DOHH2 (cell line): ENCODE results near the gene COL1A1.
A peak's percentile ranks its signal among the peaks of the same experiment; 100 is the strongest.

Source experiments
- H3F3A ChIP-seq: fragments of 200-600 bp; sonication (generic), shearing (Covaris generic); 2 replicates; pipeline ENCODE4 v1.6.0; 2016; ENCODE audit warnings: antibody characterized with exemption, mild to moderate bottlenecking; ENCODE audit not compliant: control insufficient read depth, insufficient read depth
- H3K27ac ChIP-seq: fragments of 200-600 bp; sonication (generic); 2 replicates; pipeline ENCODE4 v1.5.1; 2014; ENCODE audit warnings: low read depth, mild to moderate bottlenecking, low read length, moderate library complexity
- H3K27me3 ChIP-seq: fragments of 200-600 bp; sonication (generic); 2 replicates; pipeline ENCODE4 v1.6.1; 2014; ENCODE audit warnings: mild to moderate bottlenecking, low read length, mixed read lengths; ENCODE audit not compliant: control insufficient read depth
- H3K36me3 ChIP-seq: fragments of 200-600 bp; sonication (generic); 2 replicates; pipeline ENCODE4 v1.6.1; 2014; ENCODE audit warnings: mild to moderate bottlenecking, low read length, moderate library complexity, mixed read lengths; ENCODE audit not compliant: control insufficient read depth
- H3K4me1 ChIP-seq: fragments of 200-600 bp; sonication (generic); 2 replicates; pipeline ENCODE4 v1.6.1; 2014; ENCODE audit warnings: mild to moderate bottlenecking, low read length, mixed read lengths; ENCODE audit not compliant: control insufficient read depth
- H3K4me2 ChIP-seq: fragments of 200-600 bp; sonication (generic); 2 replicates; pipeline ENCODE4 v1.6.0; 2014; ENCODE audit warnings: mild to moderate bottlenecking, low read length, moderate library complexity
- H3K4me3 ChIP-seq: fragments of 200-600 bp; sonication (generic); 2 replicates; pipeline ENCODE4 v1.5.1; 2014; ENCODE audit warnings: mild to moderate bottlenecking, low read length, mixed read lengths
- H3K79me2 ChIP-seq: fragments of 200-600 bp; sonication (generic); 2 replicates; pipeline ENCODE4 v1.6.1; 2014; ENCODE audit warnings: mild to moderate bottlenecking, low read length, mixed read lengths; ENCODE audit not compliant: control insufficient read depth
- H3K9me2 ChIP-seq: fragments of 200-600 bp; sonication (generic); replicated peaks from 2 replicates; pipeline ENCODE4 v1.6.1; 2014; ENCODE audit warnings: mild to moderate bottlenecking, low read length, mixed read lengths; ENCODE audit not compliant: control insufficient read depth
- H3K9me3 ChIP-seq: fragments of 200-600 bp; sonication (generic); 2 replicates; pipeline ENCODE4 v1.6.1; 2014; ENCODE audit warnings: antibody characterized with exemption, low read length, mixed read lengths; ENCODE audit not compliant: control insufficient read depth, insufficient read depth
- H4K20me1 ChIP-seq: fragments of 200-600 bp; sonication (generic); 2 replicates; pipeline ENCODE4 v1.6.0; 2014; ENCODE audit warnings: low read depth, mild to moderate bottlenecking, antibody characterized with exemption, low read length, moderate library complexity; ENCODE audit not compliant: control insufficient read depth, insufficient read depth
- CTCF ChIP-seq: fragments of 200-600 bp; sonication (generic); IDR thresholded peaks from one replicate; pipeline ENCODE4 v1.5.1; 2014; ENCODE audit warnings: antibody characterized with exemption, mild to moderate bottlenecking, low read depth, low read length; ENCODE audit not compliant: poor library complexity, severe bottlenecking
- EZH2phosphoT487 ChIP-seq: fragments of 200-600 bp; sonication (generic); IDR thresholded peaks from 2 replicates; pipeline ENCODE4 v1.6.1; 2017; ENCODE audit warnings: borderline replicate concordance, mild to moderate bottlenecking, antibody characterized with exemption, low read length, moderate library complexity, mixed read lengths

COL1A1 gene

DNA sequence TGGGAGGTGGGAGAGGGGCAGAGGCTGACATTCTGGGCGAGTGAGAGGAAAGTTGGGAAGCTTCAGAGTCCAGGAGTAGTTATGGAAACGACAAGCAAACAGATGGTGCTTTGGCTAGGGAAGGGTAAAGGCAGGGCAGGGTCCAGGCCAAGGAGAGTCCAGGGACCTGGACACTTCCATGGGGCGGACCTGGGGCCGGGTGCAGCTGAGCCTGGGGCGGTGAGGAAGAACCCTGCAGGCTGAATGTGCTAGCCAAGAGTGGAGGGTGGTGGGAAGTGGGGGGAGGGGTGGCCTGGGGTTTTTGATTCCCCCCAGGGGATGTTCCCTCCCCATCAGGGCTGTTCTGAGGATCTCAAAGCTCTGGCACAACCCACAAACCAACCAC, 53.6 kb downstream of the COL1A1 start:
- Histone ChIP-seq H3K27ac (peak overlapping the region; percentile 96), H3K27me3 (no peaks in the 10 kb centered on the region), H3K9me2 (no peaks in the 10 kb centered on the region), H4K20me1 (0 out of 2 replicates have a peak, but pooled peaks cover 8% of the 10 kb centered on the region), H3K4me3 (peak overlapping the region; percentile 90), H3K9me3 (no peaks in the 10 kb centered on the region), H3K36me3 (peaks cover 65% of the 10 kb centered on the region), H3K79me2 (peaks cover 83% of the 10 kb centered on the region), H3K4me1 (peaks cover 66% of the 10 kb centered on the region), H3K4me2 (peak overlapping the region; percentile 86), H3F3A (peaks cover 6% of the 10 kb centered on the region; the same call in 1 of the 2 replicates)
- TF ChIP-seq CTCF (no peak), EZH2phosphoT487 (no peak)

- no peaks in the 10 kb centered on the region for H3K9me3 ChIP-seq
- H3K79me2 ChIP-seq = peaks cover 89% of the 10 kb centered on the region
- no peaks in the 10 kb centered on the region for H3K9me2 ChIP-seq
- peaks cover 6% of the 10 kb centered on the region; the same call in 1 of the 2 replicates for H3F3A ChIP-seq
- no peaks in the 10 kb centered on the region for H3K27me3 ChIP-seq
- peaks cover 66% of the 10 kb centered on the region for H3K4me1 ChIP-seq
- peak overlapping the region; percentile 90 for H3K4me3 ChIP-seq
- peak overlapping the region; percentile 86 for H3K4me2 ChIP-seq
- TF ChIP-seq EZH2phosphoT487 (no peak), CTCF (no peak)
- H4K20me1 ChIP-seq = 0 out of 2 replicates have a peak, but pooled peaks cover 8% of the 10 kb centered on the region
- peak overlapping the region; percentile 96 for H3K27ac ChIP-seq
- H3K36me3 ChIP-seq = peaks cover 73% of the 10 kb centered on the region
Measured at GRCh38 chr17:50146927-50147665, 54.3 kb downstream of the COL1A1 start.

DNA sequence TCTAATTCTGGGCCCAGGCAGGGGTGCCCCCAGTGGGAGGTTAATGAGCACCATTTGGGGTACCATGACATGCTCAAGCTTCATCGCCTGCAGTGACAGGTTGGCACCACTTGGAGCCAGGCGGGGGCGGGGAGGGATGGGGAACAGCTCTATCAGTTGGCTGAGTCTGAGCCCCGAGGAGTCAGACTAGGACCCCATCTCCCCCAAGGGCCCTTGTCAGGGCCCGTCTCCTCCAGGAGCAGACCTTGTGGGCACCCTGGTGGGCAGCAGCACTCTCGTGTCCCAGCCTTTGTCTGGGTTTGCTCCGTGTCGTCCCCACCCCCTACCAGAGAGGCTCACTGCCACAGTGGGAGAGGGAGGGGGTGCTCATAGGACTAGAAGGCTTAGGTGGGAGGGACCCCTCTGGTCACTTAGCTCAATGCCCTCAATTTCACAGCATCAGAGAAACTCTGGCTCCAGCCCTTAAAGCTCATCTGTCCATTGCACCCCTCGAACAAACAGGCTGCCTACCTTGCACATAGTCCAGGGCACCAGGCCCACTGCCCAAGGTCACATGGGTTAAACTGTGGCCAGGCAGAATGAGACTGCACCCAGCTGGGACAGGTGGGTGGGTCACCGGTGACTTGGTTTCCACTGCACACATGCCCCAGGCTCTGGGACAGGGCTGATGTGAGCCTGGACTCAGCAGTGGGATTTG, 55.1 kb downstream of the COL1A1 start:
- H3K79me2 ChIP-seq = peaks cover 93% of the 10 kb centered on the region

More for the DNA sequence above, 55.1 kb downstream of the COL1A1 start:
- Histone ChIP-seq H3K27ac (peak overlapping the region; percentile 96), H3K4me1 (peaks cover 68% of the 10 kb centered on the region), H4K20me1 (0 out of 2 replicates have a peak, but pooled peaks cover 8% of the 10 kb centered on the region), H3K4me2 (peak overlapping the region; percentile 86), H3K4me3 (peak overlapping the region; percentile 90), H3F3A (peaks cover 6% of the 10 kb centered on the region; the same call in 1 of the 2 replicates), H3K9me2 (no peaks in the 10 kb centered on the region), H3K27me3 (no peaks in the 10 kb centered on the region), H3K36me3 (peaks cover 80% of the 10 kb centered on the region), H3K9me3 (no peaks in the 10 kb centered on the region)
- TF ChIP-seq EZH2phosphoT487 = no peak
- peak; percentile 36 for TF ChIP-seq CTCF
